ENCODE measurements around the gene TPD52L1.
"Not testable (repeated sequence)": the region's sequence is repeated elsewhere in the genome, so short reads cannot be mapped to it uniquely, and the experiment has no call there.

The TPD52L1 gene

GRCh38 chr6:125153391-125154117 is at the start of gene TPD52L1:
Gene TPD52L1 (plus strand): TSS chr6:125153773. CDS start chr6:125153952, 179 bp downstream.
- peak; percentile 40 for DNase-seq

DNA sequence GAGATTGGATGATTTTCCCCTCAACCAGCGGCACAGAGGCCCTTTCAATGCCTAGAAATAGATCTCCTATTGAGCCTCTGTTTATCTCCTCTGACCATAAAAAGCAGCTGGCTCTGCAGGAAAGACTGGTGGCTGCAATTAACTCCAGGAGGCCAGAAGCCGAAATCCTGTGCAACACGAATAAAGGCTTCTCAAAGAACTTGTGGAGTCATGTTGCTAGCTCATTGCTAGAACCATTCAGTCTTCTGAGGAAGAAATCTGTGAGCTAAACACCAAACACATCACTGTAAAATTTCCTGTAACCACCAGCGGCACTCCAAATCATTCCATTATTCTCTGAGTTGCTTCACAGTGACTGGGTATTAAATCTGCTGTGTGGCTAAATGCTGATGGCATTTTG is 49.1 kb upstream of the TPD52L1 start:
- DNase-seq, result no peak

GRCh38 chr6:125107048-125107447 is 46.5 kb upstream of the TPD52L1 start:
- no peak for DNase-seq

GRCh38 chr6:125107896-125108295 is 45.7 kb upstream of the TPD52L1 start:
- no peak for DNase-seq

GRCh38 chr6:125110056-125110455 is 43.5 kb upstream of the TPD52L1 start:
- DNase-seq, result no peak

GRCh38 chr6:125111219-125111983 is 42.2 kb upstream of the TPD52L1 start:
- no peak for DNase-seq

DNA sequence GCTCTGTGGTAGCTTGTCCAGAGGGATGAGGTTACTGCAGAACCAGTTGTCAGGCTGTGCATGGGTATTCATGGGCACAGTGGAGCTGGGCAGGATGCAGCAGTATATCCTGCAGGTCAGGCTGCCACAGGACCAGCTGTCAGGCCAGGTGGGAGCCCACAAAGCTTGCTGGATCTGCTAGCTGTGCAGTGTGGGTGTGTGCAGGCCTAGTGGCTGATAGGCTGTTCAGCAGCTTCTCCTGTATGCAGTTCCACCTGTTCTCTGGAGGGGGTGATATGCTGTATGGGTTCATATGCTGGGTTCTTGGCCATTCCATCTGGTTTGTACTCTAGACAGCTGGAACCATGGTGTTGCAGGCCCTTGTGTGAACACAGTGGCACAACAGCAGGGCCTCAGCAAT is 40.6 kb upstream of the TPD52L1 start:
- DNase-seq, result no peak

GRCh38 chr6:125114248-125114858 is 39.2 kb upstream of the TPD52L1 start:
- no peak for DNase-seq

DNA sequence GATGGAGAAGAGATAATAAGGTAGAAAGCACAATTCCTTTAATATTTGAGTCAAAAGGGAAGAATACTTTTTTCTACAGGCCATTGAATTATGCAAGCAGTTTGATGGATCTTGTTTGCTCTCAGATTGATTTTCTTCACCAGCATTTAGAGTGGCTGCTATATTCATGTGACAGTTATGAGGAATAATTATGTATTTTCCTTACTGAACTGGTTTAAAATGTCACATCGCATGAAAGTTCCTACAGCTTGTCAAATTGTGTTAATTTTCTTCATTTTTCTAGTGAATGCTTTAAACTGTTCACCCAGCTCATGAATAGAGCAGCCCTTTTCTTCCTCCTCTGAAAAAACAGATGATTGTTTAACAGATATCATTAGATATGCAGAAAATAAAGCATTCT is 37.4 kb upstream of the TPD52L1 start:
- DNase-seq, result no peak

- no peak for DNase-seq
Measured at GRCh38 chr6:125116710-125117109, 36.9 kb upstream of the TPD52L1 start.

DNA sequence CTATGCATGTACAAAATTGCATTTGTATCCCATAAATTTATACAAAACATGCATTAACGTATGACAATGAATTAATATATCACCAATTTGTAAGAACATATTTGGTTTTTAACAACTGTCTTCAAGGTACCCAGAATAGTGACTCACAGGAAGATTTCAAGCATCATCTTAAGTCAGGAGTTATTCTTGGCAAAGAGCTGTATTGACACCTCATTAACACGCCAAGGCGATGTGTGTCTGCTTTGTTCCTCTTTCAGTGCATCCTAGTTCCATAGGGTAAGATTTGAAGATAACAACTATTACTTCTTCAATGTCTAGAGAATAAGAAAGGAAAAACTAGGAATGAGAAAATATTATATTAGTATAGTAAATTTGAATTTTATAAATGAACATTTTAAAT is 35.8 kb upstream of the TPD52L1 start:
- DNase-seq, result no peak

DNA sequence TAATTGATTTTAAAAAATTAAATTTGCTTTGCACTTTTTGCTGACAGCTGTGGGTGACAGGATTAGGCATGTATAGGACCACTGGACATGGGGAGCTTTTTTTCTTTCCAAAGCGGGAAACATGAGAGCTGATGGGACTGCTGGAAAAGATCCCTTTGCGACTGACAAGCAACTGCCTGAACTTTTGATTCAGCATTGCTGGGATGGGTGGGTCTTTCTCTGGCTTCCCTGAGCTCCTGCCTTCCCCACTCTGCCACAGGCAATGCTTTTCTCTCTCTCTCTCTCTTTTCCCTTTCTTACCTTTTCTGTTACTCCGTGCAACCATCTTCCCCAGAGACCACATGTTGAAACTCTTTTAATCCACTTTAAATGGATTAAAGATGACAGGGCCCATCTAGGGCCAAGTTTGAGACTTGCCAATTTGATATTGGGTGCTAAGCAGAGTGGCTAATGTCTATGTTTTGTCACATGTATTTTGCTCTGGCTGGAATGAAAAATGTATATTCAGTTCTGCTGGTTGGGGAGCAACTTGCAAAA is 33.5 kb upstream of the TPD52L1 start:
- no peak for DNase-seq

DNA sequence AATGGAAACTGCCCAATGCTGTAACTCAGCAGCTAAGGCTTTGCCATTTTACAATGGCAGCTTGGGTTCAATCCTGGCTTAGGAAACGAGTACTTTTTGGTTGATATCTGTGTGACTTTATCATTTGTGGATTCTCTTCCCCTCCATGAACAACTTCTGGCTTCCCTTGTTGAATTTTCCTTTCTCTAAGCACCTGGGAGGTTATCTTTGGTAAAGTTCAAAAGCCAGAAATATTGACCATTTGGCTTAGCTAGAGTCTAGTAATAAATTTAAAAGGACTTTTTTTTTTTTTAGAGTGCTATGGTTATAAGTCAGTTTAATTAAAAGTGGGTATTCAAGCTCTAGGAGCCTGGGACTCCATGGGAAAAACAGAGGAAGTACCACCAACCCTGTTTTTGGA is 31.7 kb upstream of the TPD52L1 start:
- DNase-seq, result no peak

- no peak for DNase-seq
Measured at GRCh38 chr6:125123051-125123450, 30.5 kb upstream of the TPD52L1 start.

DNA sequence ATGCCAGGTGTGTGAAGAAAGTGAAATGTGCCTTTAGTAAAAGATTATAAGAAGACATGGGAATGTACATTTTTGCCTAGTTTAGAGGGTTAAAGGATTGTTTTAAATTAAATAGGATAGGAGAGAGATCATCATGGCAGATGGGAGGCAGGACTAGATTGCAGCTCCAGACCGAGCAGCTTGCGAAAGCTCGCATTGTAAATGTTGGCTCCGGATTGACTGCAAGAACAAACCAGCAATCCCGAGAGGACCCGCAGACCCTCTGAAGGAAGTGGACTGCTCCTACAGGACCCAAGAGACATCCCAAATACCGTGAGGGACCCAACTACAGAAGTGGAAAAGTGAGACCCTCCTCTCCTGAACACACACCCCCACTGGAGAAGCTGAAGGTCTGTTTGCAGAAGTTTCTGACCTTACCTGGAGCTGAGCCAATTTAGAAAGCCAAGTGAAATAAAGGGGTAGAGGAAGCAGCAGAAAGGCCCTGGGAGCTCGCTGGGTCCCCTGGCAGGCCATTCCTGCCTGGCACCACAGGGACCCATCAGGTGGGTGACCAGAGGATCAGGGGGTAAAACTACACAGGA is 30.0 kb upstream of the TPD52L1 start:
- no peak for DNase-seq

- no peak for DNase-seq
Measured at GRCh38 chr6:125124049-125124669, 29.4 kb upstream of the TPD52L1 start.

DNA sequence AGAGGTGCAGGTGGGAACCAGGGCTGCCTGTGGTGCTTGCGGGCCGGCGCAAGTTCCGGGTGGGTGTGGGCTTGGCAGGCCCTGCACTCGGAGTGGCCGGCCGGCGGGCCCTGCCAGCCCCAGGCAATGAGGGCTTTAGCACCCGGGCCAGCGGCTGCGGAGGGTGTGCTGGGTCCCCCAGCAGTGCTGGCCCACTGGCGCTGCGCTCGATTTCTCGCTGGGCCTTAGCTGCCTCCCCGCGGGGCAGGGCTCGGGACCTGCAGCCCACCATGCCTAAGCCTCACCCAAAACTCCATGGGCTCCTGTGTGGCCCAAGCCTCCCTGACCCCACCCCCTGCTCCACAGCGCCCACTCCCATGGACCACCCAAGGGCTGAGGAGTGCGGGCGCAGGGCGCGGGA is 27.7 kb upstream of the TPD52L1 start:
- DNase-seq, result not testable (repeated sequence)

GRCh38 chr6:125129354-125129753 is 24.2 kb upstream of the TPD52L1 start:
- no peak for DNase-seq

- no peak for DNase-seq
Measured at GRCh38 chr6:125132058-125132457, 21.5 kb upstream of the TPD52L1 start.

DNA sequence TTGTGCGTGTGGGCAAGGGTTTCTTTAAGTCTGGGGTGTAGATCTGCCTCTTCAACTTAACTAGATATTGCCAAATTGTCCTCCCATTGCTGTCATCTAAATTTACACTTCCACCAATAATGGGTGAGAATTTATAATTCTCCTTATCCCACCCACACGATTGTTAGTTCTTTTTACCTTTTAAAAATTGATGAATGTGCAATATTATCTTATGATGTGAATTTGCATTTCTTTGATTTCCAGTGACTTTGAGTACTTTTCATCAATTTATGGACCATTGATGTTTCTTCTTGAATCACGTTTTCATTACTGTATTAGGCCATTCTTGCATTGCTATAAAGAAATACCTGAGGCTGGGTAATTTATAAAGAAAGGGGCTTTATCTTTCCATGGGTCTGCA is 17.2 kb upstream of the TPD52L1 start:
- no peak for DNase-seq

- DNase-seq, result no peak
Measured at GRCh38 chr6:125138083-125138482, 15.5 kb upstream of the TPD52L1 start.

GRCh38 chr6:125140808-125141207 is 12.8 kb upstream of the TPD52L1 start:
- no peak for DNase-seq

DNA sequence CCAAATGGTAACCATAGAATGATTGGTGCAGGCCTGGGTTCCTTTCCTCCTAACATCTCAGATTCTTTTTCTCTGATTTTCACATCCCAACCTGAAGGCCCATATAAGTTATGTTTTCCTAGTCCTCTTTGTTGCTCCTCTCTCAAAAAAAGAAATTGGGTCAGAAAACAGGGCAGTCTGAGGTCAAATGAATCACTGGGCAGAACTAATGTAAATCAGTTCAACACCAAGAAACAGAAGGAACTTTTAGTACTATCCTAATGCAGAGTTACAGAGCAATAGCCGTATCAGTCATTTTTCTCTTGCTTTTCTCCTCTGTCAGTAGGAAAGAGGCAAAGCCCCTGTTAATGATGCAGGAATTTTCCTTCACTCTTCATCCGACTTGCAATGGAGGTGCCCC is 11.0 kb upstream of the TPD52L1 start:
- DNase-seq, result no peak

Measured in NCI-H2081 treated with DMSO at 0.1 percent for 48 hours (cell line).